ENCODE measurements around the gene GPR18.
A peak's percentile ranks its signal among the peaks of the same experiment; 100 is the strongest.

The GPR18 gene

GRCh38 chr13:99278843-99279242, 20.7 kb upstream of the GPR18 start:
- in situ Hi-C loops (cut with HindIII; ENCODE audit: low sequenced_read_pairs): no loop called here
- no peak overlapping the region for H3K4me3 ChIP-seq (ENCODE audit: low read depth, low read length)
- TF ChIP-seq CTCF (IDR thresholded peaks at IDR 0.05; ENCODE audit: low read depth, low read length): no peak
- no peak for DNase-seq (ENCODE audit: low read depth, low spot score)

GRCh38 chr13:99278200-99278599, 20.0 kb upstream of the GPR18 start:
- no peak for DNase-seq (ENCODE audit: low read depth, low spot score)
- in situ Hi-C loops (cut with HindIII; ENCODE audit: low sequenced_read_pairs): no loop called here
- H3K4me3 ChIP-seq (ENCODE audit: low read depth, low read length): no peak overlapping the region
- no peak for TF ChIP-seq CTCF (IDR thresholded peaks at IDR 0.05; ENCODE audit: low read depth, low read length)

GRCh38 chr13:99277629-99278028, 19.4 kb upstream of the GPR18 start:
- TF ChIP-seq CTCF (IDR thresholded peaks at IDR 0.05; ENCODE audit: low read depth, low read length): no peak
- DNase-seq (ENCODE audit: low read depth, low spot score): no peak
- H3K4me3 ChIP-seq (ENCODE audit: low read depth, low read length): no peak overlapping the region
- in situ Hi-C loops (cut with HindIII; ENCODE audit: low sequenced_read_pairs): no loop called here

GRCh38 chr13:99276706-99277105, 18.5 kb upstream of the GPR18 start:
- no peak for DNase-seq (ENCODE audit: low read depth, low spot score)
- in situ Hi-C loops (cut with HindIII; ENCODE audit: low sequenced_read_pairs): no loop called here
- H3K4me3 ChIP-seq (ENCODE audit: low read depth, low read length): no peak overlapping the region
- no peak for TF ChIP-seq CTCF (IDR thresholded peaks at IDR 0.05; ENCODE audit: low read depth, low read length)

- in situ Hi-C loops (cut with HindIII; ENCODE audit: low sequenced_read_pairs): no loop called here
- DNase-seq (ENCODE audit: low read depth, low spot score): peak; percentile 87
- H3K4me3 ChIP-seq (ENCODE audit: low read depth, low read length): no peak overlapping the region
- no peak for TF ChIP-seq CTCF (IDR thresholded peaks at IDR 0.05; ENCODE audit: low read depth, low read length)
These were observed 16.9 kb upstream of the GPR18 start for GRCh38 chr13:99275093-99275469.

- no peak overlapping the region for H3K4me3 ChIP-seq (ENCODE audit: low read depth, low read length)
- DNase-seq (ENCODE audit: low read depth, low spot score): no peak
- in situ Hi-C loops (cut with HindIII; ENCODE audit: low sequenced_read_pairs): no loop called here
- no peak for TF ChIP-seq CTCF (IDR thresholded peaks at IDR 0.05; ENCODE audit: low read depth, low read length)
These were observed 14.9 kb upstream of the GPR18 start for GRCh38 chr13:99273128-99273527.

GRCh38 chr13:99272481-99272880, 14.3 kb upstream of the GPR18 start:
- no peak for TF ChIP-seq CTCF (IDR thresholded peaks at IDR 0.05; ENCODE audit: low read depth, low read length)
- no peak for DNase-seq (ENCODE audit: low read depth, low spot score)
- in situ Hi-C loops (cut with HindIII; ENCODE audit: low sequenced_read_pairs): no loop called here
- no peak overlapping the region for H3K4me3 ChIP-seq (ENCODE audit: low read depth, low read length)
